AG08396 (cell line): ENCODE results near the gene MAP3K6.

ENCODE experiments used
- DNase-seq: peaks from one replicate; pipeline ENCODE4 v3.0.0; 2012; ENCODE audit warnings: low spot score, mixed read lengths

MAP3K6 gene

GRCh38 chr1:27356619-27357280 is 10.0 kb downstream of the MAP3K6 start:
- DNase-seq, result no peak

GRCh38 chr1:27356277-27356618 is 10.5 kb downstream of the MAP3K6 start:
- no peak for DNase-seq

GRCh38 chr1:27355683-27356082 is 11.1 kb downstream of the MAP3K6 start:
- DNase-seq, result no peak

- DNase-seq, result no peak
Measured at GRCh38 chr1:27353629-27354028, 13.1 kb downstream of the MAP3K6 start.

- DNase-seq, result no peak
Measured at GRCh38 chr1:27353166-27353565, 13.6 kb downstream of the MAP3K6 start.

GRCh38 chr1:27351541-27352107 is 15.1 kb downstream of the MAP3K6 start:
- no peak for DNase-seq

GRCh38 chr1:27350663-27351540 is 15.9 kb downstream of the MAP3K6 start:
- DNase-seq, result no peak

- DNase-seq, result peak; percentile 91
Measured at GRCh38 chr1:27349784-27350662, 16.7 kb downstream of the MAP3K6 start.

GRCh38 chr1:27348861-27349783 is 17.6 kb downstream of the MAP3K6 start:
- DNase-seq, result peak; percentile 59

- DNase-seq, result no peak
Measured at GRCh38 chr1:27346991-27347624, 19.7 kb downstream of the MAP3K6 start.

GRCh38 chr1:27346357-27346756 is 20.4 kb downstream of the MAP3K6 start:
- no peak for DNase-seq

GRCh38 chr1:27345272-27345671 is 21.5 kb downstream of the MAP3K6 start:
- no peak for DNase-seq

GRCh38 chr1:27343639-27344025 is 23.1 kb downstream of the MAP3K6 start:
- DNase-seq, result no peak

GRCh38 chr1:27342778-27343638 is 23.8 kb downstream of the MAP3K6 start:
- DNase-seq, result no peak

GRCh38 chr1:27342391-27342777 is 24.4 kb downstream of the MAP3K6 start:
- DNase-seq, result no peak

GRCh38 chr1:27341525-27342252 is 25.1 kb downstream of the MAP3K6 start, which contains the start of gene SYTL1:
Gene SYTL1 (plus strand): TSS chr1:27342022. CDS start chr1:27345335, 3,313 bp downstream.
- peak; percentile 87 for DNase-seq

- DNase-seq, result no peak
Measured at GRCh38 chr1:27339213-27339612, 27.5 kb downstream of the MAP3K6 start.

- DNase-seq, result no peak
Measured at GRCh38 chr1:27338751-27339150, 28.0 kb downstream of the MAP3K6 start.

GRCh38 chr1:27336756-27337155 is 30.0 kb downstream of the MAP3K6 start:
- no peak for DNase-seq
